ENCODE results near the gene SIRT7. TPM values are rescaled to one million over a fixed set of nuclear protein-coding genes. Genes with fewer than 3 reads are reported as not detected.

SIRT7 gene
- total and polyA plus RNA-seq, 2 donors from 2014 or later: 17.4 to 25.2 TPM

GRCh38 chr17:81959362-81960129, 41.6 kb upstream of the SIRT7 start:
- FAIRE-seq (no peak), DNase-seq (peak; percentile 55 to 86 (median 80))

GRCh38 chr17:81958633-81959342, 40.8 kb upstream of the SIRT7 start:
- intact Hi-C loops (cut with DNase I): no loop called here

More at GRCh38 chr17:81959362-81960129, 41.6 kb upstream of the SIRT7 start:
- peaks cover 0 to 3% (median 0%) of the 10 kb centered on the region in 3 donors for H3K4me1 ChIP-seq (ENCODE audit: control insufficient read depth in 2 of 3, insufficient read depth in 2 of 3, low read depth in 1 of 3, low read length in 3 of 3)
- TF ChIP-seq, protein P1, sequence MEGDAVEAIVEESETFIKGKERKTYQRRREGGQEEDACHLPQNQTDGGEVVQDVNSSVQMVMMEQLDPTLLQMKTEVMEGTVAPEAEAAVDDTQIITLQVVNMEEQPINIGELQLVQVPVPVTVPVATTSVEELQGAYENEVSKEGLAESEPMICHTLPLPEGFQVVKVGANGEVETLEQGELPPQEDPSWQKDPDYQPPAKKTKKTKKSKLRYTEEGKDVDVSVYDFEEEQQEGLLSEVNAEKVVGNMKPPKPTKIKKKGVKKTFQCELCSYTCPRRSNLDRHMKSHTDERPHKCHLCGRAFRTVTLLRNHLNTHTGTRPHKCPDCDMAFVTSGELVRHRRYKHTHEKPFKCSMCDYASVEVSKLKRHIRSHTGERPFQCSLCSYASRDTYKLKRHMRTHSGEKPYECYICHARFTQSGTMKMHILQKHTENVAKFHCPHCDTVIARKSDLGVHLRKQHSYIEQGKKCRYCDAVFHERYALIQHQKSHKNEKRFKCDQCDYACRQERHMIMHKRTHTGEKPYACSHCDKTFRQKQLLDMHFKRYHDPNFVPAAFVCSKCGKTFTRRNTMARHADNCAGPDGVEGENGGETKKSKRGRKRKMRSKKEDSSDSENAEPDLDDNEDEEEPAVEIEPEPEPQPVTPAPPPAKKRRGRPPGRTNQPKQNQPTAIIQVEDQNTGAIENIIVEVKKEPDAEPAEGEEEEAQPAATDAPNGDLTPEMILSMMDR (IDR thresholded peaks at IDR 0.05; ENCODE audit: borderline replicate concordance, extremely low read depth, insufficient read depth): peak; percentile 98
- H3K9ac ChIP-seq (ENCODE audit: low read length in 3 of 3): no peak overlapping the region
- peaks cover 13% of the 10 kb centered on the region for H3K27me3 ChIP-seq (ENCODE audit: control insufficient read depth, insufficient read depth, low read length)
- intact Hi-C loops (cut with DNase I): loop anchor here (10.0 kb wide), 1 partner anchor 55 kb away; no protein-coding TSS in a partner anchor
- no peak overlapping the region for H3K27ac ChIP-seq (ENCODE audit: low read depth in 2 of 2, low read length in 2 of 2)
- no peaks in the 10 kb centered on the region for H3K9me3 ChIP-seq (ENCODE audit: control insufficient read depth in 2 of 3, insufficient read depth in 1 of 3, low read length in 3 of 3)
- H3K4me3 ChIP-seq (ENCODE audit: low read length in 3 of 3): no peak overlapping the region
- no peaks in the 10 kb centered on the region for H3K36me3 ChIP-seq (ENCODE audit: control insufficient read depth in 2 of 3, insufficient read depth in 3 of 3, low read length in 3 of 3)

GRCh38 chr17:81957691-81958432, 39.9 kb upstream of the SIRT7 start:
- Histone ChIP-seq H3K36me3 (ENCODE audit: control insufficient read depth in 2 of 3, insufficient read depth in 3 of 3, low read length in 3 of 3) (no peaks in the 10 kb centered on the region), H3K27me3 (ENCODE audit: control insufficient read depth, insufficient read depth, low read length) (peaks cover 10% of the 10 kb centered on the region), H3K27ac (ENCODE audit: low read depth in 2 of 2, low read length in 2 of 2) (no peak overlapping the region), H3K4me1 (ENCODE audit: control insufficient read depth in 2 of 3, insufficient read depth in 2 of 3, low read depth in 1 of 3, low read length in 3 of 3) (peaks cover 0 to 3% (median 0%) of the 10 kb centered on the region in 3 donors), H3K9ac (ENCODE audit: low read length in 3 of 3) (no peak overlapping the region), H3K9me3 (ENCODE audit: control insufficient read depth in 2 of 3, insufficient read depth in 1 of 3, low read length in 3 of 3) (no peaks in the 10 kb centered on the region), H3K4me3 (ENCODE audit: low read length in 3 of 3) (no peak overlapping the region)
- TF ChIP-seq, protein P1 (IDR thresholded peaks at IDR 0.05; ENCODE audit: borderline replicate concordance, extremely low read depth, insufficient read depth): no peak
- no peak for DNase-seq
- no peak for FAIRE-seq
- intact Hi-C loops (cut with DNase I): no loop called here

More at GRCh38 chr17:81958633-81959342, 40.8 kb upstream of the SIRT7 start:
- H3K9me3 ChIP-seq (ENCODE audit: control insufficient read depth in 2 of 3, insufficient read depth in 1 of 3, low read length in 3 of 3): no peaks in the 10 kb centered on the region
- no peaks in the 10 kb centered on the region for H3K36me3 ChIP-seq (ENCODE audit: control insufficient read depth in 2 of 3, insufficient read depth in 3 of 3, low read length in 3 of 3)
- no peak overlapping the region for H3K9ac ChIP-seq (ENCODE audit: low read length in 3 of 3)
- H3K27me3 ChIP-seq (ENCODE audit: control insufficient read depth, insufficient read depth, low read length): peaks cover 13% of the 10 kb centered on the region
- FAIRE-seq (no peak), DNase-seq (no peak)
- H3K27ac ChIP-seq (ENCODE audit: low read depth in 2 of 2, low read length in 2 of 2): no peak overlapping the region
- H3K4me1 ChIP-seq (ENCODE audit: control insufficient read depth in 2 of 3, insufficient read depth in 2 of 3, low read depth in 1 of 3, low read length in 3 of 3): peaks cover 0 to 3% (median 0%) of the 10 kb centered on the region in 3 donors
- H3K4me3 ChIP-seq (ENCODE audit: low read length in 3 of 3): no peak overlapping the region
- TF ChIP-seq, protein P1 (IDR thresholded peaks at IDR 0.05; ENCODE audit: borderline replicate concordance, extremely low read depth, insufficient read depth): no peak

All from kidney (tissue), 14 donors.